Measurements from ENCODE around the gene PMM2. TPM values are rescaled to one million over a fixed set of nuclear protein-coding genes. Genes with fewer than 3 reads are reported as not detected.

PMM2 gene
- total RNA-seq, 1 experiment from 2014 or later = 53.3 TPM

DNA sequence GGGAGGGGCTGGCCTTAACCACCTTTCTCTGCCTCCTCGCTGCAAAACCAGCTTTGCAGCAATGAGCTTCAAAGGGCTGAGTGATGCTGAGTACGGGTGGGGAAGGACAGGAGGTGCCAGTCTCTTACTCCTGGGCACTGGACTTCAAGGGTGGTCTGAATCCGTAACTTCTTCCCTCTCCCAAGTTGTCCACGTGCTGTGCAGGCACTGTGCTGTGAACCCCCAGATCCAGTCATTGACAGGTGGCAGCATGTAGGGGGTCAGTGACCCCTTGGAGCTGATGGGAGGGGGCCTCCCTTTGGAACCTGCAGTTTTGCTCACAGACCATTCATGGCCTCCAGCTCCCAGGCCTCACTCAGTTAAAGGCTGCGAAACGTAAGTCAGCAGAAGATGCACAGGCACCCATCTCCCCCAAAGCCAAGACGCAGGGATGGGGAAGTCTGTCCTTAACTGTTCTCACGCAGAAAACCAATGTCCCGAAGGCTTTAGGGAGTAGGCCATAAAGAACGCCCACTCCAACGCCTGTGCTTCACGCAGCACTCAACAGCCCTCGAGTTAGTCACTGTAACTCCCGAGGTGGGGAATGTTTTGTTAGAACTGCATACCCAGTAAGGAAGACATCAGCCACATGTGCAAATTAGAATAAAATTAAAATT lies 92.4 kb downstream of the PMM2 start:
- RAD21 ChIA-PET (ENCODE audit: low non-redundant PET in 1 of 2, low total read pairs in 2 of 2, uncharacterized antibody in 2 of 2, unreplicated experiment in 2 of 2) = no interaction called here
- no peak overlapping the region for H2AFZ ChIP-seq (ENCODE audit: low read depth, low read length, poor library complexity, severe bottlenecking)
- no peak overlapping the region for H3K4me2 ChIP-seq (ENCODE audit: low read length)
- H3K4me1 ChIP-seq (ENCODE audit: control insufficient read depth in 1 of 2, insufficient read depth in 2 of 2, low read length in 2 of 2) = peaks cover 5 to 20% of the 10 kb centered on the region in 2 experiments
- POLR2A ChIA-PET = interaction anchor here (1.2 kb wide), 1 partner anchor 21 kb away, joined by 4 read pairs; the partner anchor contains the start of gene CARHSP1
- intact Hi-C loops (cut with micrococcal nuclease) = no loop called here
- H3K27ac ChIP-seq (ENCODE audit: low read depth, low read length) = no peak overlapping the region
- no peak overlapping the region for H3K9ac ChIP-seq (ENCODE audit: low read length)
- DNase-seq (ENCODE audit: low read depth, low spot score) (no peak), ATAC-seq (no peak)
- CTCF ChIA-PET = interaction anchor here (1.5 kb wide), 1 partner anchor 10 kb away, joined by 4 read pairs; no protein-coding TSS in a partner anchor
- no peak overlapping the region for H3K4me3 ChIP-seq (replicated peaks in 1 of 2; ENCODE audit: low read depth in 1 of 2, low read length in 2 of 2)
- H3K27me3 ChIP-seq (ENCODE audit: insufficient read depth, low read length) = no peaks in the 10 kb centered on the region
- no peak for TF ChIP-seq ZFX (IDR thresholded peaks at IDR 0.05)
- no peak for TF ChIP-seq EGR1 (IDR thresholded peaks at IDR 0.05; ENCODE audit: low read depth)
- no peak for TF ChIP-seq ELF1 (IDR thresholded peaks at IDR 0.05; ENCODE audit: borderline replicate concordance, low read depth)
- H3K9me2 ChIP-seq (ENCODE audit: insufficient read depth) = no peaks in the 10 kb centered on the region
- BruUV-seq (replicated peaks) = no TSS peak
- H3K9me3 ChIP-seq (ENCODE audit: control insufficient read depth in 1 of 2, insufficient read depth in 1 of 2, low read depth in 1 of 2, low read length in 2 of 2) = no peaks in the 10 kb centered on the region
- no peaks in the 10 kb centered on the region for H4K20me1 ChIP-seq (ENCODE audit: insufficient read depth)
- no peaks in the 10 kb centered on the region for H3K79me2 ChIP-seq (ENCODE audit: insufficient read depth, low read length)
- H3K36me3 ChIP-seq (ENCODE audit: control insufficient read depth in 1 of 2, insufficient read depth in 2 of 2, low read length in 2 of 2) = peaks cover 22 to 31% of the 10 kb centered on the region in 2 experiments

DNA sequence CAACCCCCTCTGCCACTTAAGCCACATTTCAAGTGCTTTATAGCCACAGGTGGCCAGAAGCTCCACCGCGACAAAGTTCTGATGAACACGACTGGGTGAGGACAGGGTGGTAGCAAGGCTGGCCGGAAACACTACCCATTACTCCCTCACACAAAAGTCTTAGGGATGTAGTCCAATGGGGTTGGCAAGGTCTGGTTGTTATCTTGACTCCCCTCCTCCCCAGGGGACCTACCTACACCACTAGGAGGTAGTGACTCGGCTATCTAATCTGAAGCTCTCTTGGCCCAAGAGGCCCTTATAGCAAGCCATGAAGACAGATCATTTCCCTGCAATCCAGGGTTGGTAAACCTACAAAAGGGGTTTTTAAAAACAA lies 92.9 kb downstream of the PMM2 start:
- Histone ChIP-seq H3K36me3 (ENCODE audit: control insufficient read depth in 1 of 2, insufficient read depth in 2 of 2, low read length in 2 of 2) (peaks cover 25 to 35% of the 10 kb centered on the region in 2 experiments), H3K4me3 (replicated peaks in 1 of 2; ENCODE audit: low read depth in 1 of 2, low read length in 2 of 2) (no peak overlapping the region), H3K4me2 (ENCODE audit: low read length) (no peak overlapping the region), H3K9ac (ENCODE audit: low read length) (no peak overlapping the region), H2AFZ (ENCODE audit: low read depth, low read length, poor library complexity, severe bottlenecking) (no peak overlapping the region), H3K9me2 (ENCODE audit: insufficient read depth) (no peaks in the 10 kb centered on the region), H3K79me2 (ENCODE audit: insufficient read depth, low read length) (no peaks in the 10 kb centered on the region), H4K20me1 (ENCODE audit: insufficient read depth) (no peaks in the 10 kb centered on the region), H3K27me3 (ENCODE audit: insufficient read depth, low read length) (no peaks in the 10 kb centered on the region), H3K9me3 (ENCODE audit: control insufficient read depth in 1 of 2, insufficient read depth in 1 of 2, low read depth in 1 of 2, low read length in 2 of 2) (no peaks in the 10 kb centered on the region), H3K27ac (ENCODE audit: low read depth, low read length) (no peak overlapping the region), H3K4me1 (ENCODE audit: control insufficient read depth in 1 of 2, insufficient read depth in 2 of 2, low read length in 2 of 2) (peaks cover under 1 to 15% of the 10 kb centered on the region in 2 experiments; a peak in 3 of 4 replicates)
- BruUV-seq (replicated peaks) = no TSS peak
- no peak for DNase-seq (ENCODE audit: low read depth, low spot score)
- ChIA-PET CTCF (interaction anchor here (1.5 kb wide), 1 partner anchor 10 kb away, joined by 4 read pairs; no protein-coding TSS in a partner anchor), RAD21 (ENCODE audit: low non-redundant PET in 1 of 2, low total read pairs in 2 of 2, uncharacterized antibody in 2 of 2, unreplicated experiment in 2 of 2) (no interaction called here), POLR2A (no interaction called here)
- no peak for ATAC-seq
- intact Hi-C loops (cut with micrococcal nuclease) = no loop called here
- TF ChIP-seq POLR2AphosphoS5 (IDR thresholded peaks at IDR 0.05; ENCODE audit: low read depth, low read length) (no peak), FOSL1 (IDR thresholded peaks at IDR 0.05; ENCODE audit: low read depth) (no peak), POLR2A (IDR thresholded peaks at IDR 0.05; ENCODE audit: borderline replicate concordance, extremely low read depth, insufficient read depth, insufficient read length) (no peak), RAD21 (IDR thresholded peaks at IDR 0.05; ENCODE audit: low read depth) (no peak), EZH2 (IDR thresholded peaks at IDR 0.05) (no peak), CEBPB (IDR thresholded peaks at IDR 0.05; ENCODE audit: low read depth) (no peak), YY1 (IDR thresholded peaks at IDR 0.05; ENCODE audit: extremely low read depth, insufficient replicate concordance, low read depth, low read length) (no peak), JUND (IDR thresholded peaks at IDR 0.05) (no peak), CBX3 (IDR thresholded peaks at IDR 0.05; ENCODE audit: low read depth) (no peak), SIN3A (IDR thresholded peaks at IDR 0.05; ENCODE audit: low read depth) (no peak)
- TF ChIP-seq, protein P1, sequence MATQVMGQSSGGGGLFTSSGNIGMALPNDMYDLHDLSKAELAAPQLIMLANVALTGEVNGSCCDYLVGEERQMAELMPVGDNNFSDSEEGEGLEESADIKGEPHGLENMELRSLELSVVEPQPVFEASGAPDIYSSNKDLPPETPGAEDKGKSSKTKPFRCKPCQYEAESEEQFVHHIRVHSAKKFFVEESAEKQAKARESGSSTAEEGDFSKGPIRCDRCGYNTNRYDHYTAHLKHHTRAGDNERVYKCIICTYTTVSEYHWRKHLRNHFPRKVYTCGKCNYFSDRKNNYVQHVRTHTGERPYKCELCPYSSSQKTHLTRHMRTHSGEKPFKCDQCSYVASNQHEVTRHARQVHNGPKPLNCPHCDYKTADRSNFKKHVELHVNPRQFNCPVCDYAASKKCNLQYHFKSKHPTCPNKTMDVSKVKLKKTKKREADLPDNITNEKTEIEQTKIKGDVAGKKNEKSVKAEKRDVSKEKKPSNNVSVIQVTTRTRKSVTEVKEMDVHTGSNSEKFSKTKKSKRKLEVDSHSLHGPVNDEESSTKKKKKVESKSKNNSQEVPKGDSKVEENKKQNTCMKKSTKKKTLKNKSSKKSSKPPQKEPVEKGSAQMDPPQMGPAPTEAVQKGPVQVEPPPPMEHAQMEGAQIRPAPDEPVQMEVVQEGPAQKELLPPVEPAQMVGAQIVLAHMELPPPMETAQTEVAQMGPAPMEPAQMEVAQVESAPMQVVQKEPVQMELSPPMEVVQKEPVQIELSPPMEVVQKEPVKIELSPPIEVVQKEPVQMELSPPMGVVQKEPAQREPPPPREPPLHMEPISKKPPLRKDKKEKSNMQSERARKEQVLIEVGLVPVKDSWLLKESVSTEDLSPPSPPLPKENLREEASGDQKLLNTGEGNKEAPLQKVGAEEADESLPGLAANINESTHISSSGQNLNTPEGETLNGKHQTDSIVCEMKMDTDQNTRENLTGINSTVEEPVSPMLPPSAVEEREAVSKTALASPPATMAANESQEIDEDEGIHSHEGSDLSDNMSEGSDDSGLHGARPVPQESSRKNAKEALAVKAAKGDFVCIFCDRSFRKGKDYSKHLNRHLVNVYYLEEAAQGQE (IDR thresholded peaks at IDR 0.05; ENCODE audit: low read depth) = no peak
- TF ChIP-seq, protein P2, sequence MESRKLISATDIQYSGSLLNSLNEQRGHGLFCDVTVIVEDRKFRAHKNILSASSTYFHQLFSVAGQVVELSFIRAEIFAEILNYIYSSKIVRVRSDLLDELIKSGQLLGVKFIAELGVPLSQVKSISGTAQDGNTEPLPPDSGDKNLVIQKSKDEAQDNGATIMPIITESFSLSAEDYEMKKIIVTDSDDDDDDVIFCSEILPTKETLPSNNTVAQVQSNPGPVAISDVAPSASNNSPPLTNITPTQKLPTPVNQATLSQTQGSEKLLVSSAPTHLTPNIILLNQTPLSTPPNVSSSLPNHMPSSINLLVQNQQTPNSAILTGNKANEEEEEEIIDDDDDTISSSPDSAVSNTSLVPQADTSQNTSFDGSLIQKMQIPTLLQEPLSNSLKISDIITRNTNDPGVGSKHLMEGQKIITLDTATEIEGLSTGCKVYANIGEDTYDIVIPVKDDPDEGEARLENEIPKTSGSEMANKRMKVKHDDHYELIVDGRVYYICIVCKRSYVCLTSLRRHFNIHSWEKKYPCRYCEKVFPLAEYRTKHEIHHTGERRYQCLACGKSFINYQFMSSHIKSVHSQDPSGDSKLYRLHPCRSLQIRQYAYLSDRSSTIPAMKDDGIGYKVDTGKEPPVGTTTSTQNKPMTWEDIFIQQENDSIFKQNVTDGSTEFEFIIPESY (IDR thresholded peaks at IDR 0.05; ENCODE audit: extremely low read depth, insufficient replicate concordance, low read length) = no peak

Measured in HCT116 (cell line).